GM19438 (cell line): ENCODE measurements around the gene LRCOL1.

Experiments used
- ATAC-seq: cut with Tn5 transposase; IDR thresholded peaks from one replicate; pipeline ENCODE4 v1.9.1; 2021; ENCODE audit warnings: low read depth; ENCODE audit not compliant: unreplicated experiment

Gene LRCOL1

GRCh38 chr12:132610051-132610759 is at the start of gene LRCOL1:
Gene LRCOL1, minus strand, starts transcription at chr12:132610582. Its CDS starts 4,331 bp downstream, at chr12:132606251.
- ATAC-seq, result no peak

DNA sequence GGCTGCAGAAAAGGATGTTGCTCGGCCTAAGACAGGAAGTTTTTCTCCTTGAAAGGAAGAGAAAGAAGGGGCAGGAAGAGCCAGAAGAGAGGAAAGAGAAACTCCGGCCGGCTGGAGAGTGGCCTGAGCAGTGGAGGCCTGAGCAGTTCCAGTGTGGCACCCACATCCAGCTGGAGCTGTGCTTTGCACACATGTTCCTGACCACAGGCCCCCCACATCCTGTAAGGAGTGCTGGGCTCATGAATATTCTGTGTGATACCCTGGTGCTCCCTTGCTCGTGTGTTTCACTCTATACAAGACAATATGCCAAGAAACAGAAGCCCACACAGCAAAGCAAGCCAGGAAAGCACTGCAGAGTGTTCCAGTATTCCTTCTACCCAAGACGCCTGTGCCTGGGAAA is 49.7 kb upstream of the LRCOL1 start:
- no peak for ATAC-seq

- no peak for ATAC-seq
Measured at GRCh38 chr12:132659146-132659545, 48.8 kb upstream of the LRCOL1 start.

- no peak for ATAC-seq
Measured at GRCh38 chr12:132658149-132658894, 47.9 kb upstream of the LRCOL1 start.

DNA sequence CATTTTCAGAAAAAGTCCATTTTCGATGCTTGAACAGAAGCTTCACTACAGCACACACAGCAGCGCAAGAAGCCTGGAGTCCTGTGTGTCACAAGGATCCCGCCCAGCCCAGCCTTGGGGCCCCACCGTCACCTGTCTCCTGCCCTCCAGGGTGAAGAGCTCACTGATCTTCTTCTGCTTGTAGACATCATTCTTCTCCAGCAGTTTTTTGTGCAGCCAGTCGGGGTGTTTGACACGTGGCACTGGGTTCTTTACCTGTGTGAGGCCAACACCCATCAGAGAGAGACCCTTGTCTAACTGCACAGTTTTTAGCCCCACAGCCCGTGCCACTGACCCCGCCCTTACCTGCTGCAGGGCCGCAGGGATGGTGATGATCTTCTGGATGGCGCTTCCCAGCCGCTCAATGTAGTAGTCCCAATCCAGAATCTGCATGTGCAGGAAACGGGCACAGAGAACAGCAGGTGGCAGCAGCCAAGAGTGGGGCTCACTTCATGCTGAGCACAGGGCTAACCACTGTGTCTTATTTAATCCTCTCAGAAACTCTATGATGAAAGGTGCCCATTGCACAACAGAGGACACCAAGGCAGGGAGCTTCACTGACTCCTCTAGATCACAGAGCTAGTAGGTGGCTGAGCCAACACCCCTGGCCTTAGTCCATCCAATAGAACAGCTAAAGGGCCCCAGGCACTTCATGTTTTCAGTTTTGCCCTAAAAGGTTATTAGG is 46.8 kb upstream of the LRCOL1 start:
- ATAC-seq, result no peak

- ATAC-seq, result no peak
Measured at GRCh38 chr12:132653567-132654290, 43.3 kb upstream of the LRCOL1 start.

DNA sequence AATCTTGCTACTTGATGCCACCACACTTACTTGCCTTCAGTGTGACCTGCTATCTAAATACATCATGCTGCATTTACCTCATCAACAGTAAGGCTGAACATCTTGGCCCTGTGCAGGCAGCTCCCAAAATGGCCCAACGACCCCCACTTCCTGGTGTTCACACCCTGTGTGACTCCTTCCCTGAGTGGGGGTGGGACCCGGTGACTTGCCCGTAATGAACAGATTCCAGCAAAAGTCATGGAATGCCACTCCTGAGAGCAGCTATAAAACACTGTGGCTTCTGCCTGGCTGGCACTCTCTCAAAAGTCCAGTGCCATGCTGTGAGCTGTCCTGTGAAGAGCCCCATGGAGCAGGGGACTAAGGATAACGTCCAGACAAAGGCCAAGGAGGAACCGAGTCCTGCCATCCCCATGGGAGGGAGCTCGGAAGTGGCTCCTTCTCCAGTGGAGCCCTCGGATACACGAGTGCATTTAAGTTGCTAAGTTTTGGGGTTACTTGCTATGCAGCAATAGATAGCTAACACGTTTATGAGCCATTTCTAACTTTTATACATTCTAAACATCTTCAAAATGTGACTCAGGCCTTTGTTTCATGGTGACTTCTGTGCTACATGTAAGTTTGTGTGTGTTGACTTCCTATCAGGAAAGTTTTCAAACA is 41.2 kb upstream of the LRCOL1 start:
- ATAC-seq, result no peak

- no peak for ATAC-seq
Measured at GRCh38 chr12:132649226-132649945, 39.0 kb upstream of the LRCOL1 start.

GRCh38 chr12:132648616-132649225 is 38.3 kb upstream of the LRCOL1 start:
- no peak for ATAC-seq

- ATAC-seq, result no peak
Measured at GRCh38 chr12:132647858-132648257, 37.5 kb upstream of the LRCOL1 start.

DNA sequence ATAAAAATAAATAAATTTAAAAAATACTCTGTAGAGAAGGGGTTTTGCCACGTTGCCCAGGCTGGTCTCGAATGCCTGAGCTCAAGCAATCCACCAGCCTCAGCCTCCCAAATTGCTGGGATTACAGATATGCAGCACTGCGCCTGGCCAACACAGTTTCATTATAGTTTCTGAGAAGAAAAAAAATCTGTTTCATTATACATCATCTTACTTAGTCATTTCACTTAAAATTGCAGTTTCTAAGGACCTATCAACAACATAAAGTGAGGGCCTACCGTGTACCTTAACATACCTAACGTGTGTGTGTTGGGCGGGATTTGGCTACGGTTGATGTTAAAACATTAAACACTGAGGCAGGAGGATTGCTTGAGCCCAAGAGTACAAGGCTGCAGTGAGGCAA is 36.5 kb upstream of the LRCOL1 start:
- no peak for ATAC-seq

DNA sequence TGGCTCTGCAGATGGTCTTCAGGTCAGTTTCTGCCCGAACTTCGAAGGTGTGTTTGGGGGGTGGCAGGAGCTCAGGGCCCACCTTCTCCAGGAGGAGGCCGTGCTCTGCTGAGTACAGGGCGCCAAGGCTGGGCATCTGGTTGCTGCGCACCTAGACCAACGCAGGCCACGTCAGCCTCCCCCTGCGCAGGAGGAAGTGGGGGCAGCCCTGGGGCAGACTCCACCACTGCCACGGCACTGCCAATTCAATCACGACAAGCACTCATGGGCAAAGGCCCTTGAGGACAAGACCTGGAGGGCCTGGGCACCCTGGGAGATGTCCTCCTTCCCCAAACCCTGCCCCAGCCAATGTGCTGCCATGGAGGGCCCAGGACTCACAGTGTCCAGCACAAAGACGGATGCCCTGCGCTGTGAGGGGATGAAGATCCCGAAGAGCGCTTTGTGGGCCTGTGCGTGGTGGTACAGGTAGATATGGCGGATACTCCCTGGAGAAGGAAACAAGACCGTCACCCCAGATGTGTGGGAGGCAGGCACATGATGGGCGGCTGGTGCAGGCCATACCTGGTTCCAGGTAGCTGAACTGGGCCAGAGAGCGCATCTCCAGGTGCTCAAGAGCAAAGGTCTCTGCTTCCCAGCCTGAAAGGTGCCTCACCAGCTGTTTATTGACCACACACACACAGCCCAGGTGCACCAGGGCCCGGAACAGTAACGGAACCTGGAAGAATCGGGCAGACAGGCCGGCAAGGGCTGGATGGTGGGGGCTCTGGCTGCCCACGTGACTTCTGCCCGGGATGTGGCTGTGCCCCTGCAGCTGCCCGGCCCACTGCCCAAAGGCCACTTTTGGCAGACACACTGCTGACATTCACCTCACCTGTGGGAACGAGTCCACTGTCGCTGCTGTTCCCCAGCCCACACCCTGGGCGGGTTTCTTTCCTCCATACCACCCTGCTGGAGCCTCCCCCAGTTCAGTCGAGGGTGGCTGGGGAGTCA is 32.8 kb upstream of the LRCOL1 start:
- ATAC-seq, result no peak

- no peak for ATAC-seq
Measured at GRCh38 chr12:132641811-132642650, 31.6 kb upstream of the LRCOL1 start.

DNA sequence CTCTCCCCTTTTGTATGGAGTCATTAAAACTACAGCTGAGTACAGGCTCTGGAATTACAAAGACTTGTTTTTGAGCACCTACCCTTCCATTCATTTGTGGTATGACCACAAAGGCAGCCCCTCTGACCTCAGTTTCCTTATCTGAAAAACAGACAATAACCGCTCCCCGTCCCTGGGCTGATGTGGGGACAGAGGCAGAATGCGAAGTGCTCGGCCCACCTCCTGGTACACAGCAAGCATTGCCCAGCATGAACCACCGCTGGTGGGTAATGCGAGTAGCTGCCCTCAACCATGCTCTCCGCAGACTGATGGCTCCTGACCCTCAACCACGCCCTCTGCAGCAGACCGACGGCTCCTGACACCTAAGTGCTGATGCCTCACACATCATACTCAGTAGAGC is 30.6 kb upstream of the LRCOL1 start:
- no peak for ATAC-seq

GRCh38 chr12:132639956-132640520 is 29.7 kb upstream of the LRCOL1 start:
- ATAC-seq, result no peak

DNA sequence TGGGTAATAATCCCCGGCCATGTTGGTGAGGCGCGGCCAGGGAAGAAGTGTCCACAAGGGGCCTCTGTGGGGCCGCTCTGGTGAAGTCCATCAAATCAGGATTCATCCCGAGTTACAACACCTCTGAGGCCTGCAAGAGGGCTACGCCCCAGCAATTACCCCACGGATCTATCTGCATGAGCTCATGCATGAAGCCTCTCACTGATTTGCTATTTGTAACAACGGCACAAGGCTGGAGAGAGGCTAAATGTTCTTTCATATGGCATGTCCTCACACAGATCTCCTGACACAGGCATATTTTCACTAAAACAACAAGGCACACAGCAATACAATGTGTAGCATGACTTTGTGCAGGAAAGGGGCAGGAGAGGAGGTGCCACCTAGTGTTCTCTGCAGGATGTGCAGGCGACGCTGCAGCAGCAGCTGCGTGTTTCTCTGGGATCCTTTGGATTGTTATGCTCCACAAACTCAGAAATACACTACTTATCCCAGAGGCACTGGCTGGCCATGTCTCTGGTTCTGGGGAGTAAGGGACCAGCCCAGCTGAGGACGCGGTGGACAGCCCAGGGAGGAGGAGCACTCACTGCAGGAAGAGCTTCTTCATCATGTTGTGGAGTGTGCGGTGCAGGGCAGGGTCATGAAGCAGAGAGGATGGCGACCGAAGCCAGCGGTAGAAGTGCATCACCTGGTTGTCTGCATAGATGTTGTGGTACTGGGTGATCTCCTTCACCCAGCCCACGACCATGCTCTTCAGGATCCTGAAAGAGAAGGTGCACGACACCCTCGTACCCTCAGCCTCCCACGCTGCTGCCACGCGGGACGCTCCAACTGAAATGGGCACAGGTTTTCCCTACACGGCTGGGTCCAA is 28.4 kb upstream of the LRCOL1 start:
- ATAC-seq, result no peak
